T follicular helper cell (primary cell): ENCODE results near the gene WWP2.
"Not testable (repeated sequence)": the region's sequence is repeated elsewhere in the genome, so short reads cannot be mapped to it uniquely, and the experiment has no call there.

Experiments used
- DNase-seq: peaks from one replicate; pipeline ENCODE4 v3.0.0-alpha.2; 2020; ENCODE audit warnings: low read depth

WWP2 gene

DNA sequence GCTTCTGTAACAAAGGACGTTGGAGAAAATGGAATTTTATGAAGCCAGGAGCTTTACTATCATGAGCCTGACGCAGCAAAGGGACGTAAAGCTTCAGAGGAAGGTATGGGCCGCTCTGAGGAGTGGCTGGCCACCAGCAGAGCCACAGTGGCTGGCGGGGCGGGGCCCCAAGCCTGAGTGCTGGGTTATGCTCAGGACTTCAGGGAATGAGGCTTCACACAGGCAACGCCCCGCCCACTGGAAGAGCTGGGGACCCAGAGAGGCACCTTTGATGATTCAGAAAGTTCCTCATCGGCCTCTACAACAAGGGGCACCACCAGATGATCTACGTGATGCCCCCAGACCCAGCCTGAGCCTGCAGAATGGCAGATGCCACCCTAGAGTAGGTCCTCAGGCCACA lies 16.2 kb upstream of the WWP2 start:
- no peak for DNase-seq

DNA sequence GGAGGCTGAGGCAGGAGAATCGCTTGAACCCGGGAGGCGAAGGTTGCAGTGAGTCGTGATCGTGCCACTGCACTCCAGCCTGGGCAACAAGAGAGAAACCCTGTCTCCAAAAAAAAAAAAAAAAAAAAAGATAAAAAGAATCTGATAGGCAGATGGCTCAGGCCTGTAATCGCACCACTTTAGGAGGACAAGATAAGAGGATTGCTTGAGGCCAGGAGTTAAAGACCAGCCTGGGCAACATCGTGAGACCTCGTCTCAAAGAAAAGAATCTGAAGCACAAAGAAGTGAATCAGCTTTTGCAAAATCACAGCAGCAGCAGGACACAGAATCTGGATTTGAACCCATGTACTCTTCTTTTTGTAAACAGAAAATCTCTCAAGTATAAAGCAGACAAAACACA lies 15.0 kb upstream of the WWP2 start:
- DNase-seq = no peak

DNA sequence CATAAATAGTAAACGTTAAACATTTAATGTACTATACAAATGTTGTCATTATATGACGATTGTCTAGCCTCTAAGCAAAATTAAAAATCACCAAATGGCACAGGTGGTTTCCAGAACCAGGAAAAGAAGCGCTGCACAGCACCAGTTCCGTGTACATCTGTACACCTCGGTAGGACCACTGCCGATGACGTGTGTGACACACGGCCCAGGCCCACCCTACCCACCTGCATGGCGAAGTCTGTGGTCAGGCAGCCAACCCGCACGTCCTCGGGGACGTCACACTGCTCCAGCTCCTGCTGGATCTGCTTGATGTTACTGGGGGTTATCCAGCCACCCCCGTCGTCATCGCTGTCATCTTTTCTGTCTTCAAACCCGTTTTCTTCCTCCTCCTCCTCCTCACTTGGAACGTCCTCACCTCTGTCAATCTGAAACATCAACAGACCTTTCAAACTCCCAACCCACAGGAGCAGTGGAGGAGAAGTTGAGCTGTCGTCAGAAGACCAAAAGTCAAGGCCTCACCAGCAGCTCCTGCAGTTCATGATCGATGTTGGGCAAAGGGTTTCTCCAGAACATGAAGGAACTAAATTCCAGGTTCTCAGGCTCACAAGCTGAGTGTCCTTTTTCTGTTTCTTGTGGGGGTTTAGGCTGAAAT lies 13.3 kb upstream of the WWP2 start:
- no peak for DNase-seq

DNA sequence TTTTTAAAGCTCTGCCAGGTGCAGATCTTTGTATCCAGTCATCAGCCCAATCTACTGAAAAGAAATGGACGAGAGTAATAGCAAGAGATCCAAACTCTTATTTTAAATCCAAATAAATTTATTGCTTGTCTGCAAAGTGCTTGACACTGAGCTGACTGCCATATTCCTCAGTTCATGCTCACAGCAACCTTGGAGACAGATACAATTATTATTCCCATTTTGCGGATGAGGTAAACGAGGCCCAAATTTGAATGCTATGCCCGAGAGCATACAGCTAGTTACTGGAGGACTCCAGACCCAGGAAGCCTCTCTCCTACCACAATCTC lies 8.0 kb upstream of the WWP2 start:
- DNase-seq = no peak

DNA sequence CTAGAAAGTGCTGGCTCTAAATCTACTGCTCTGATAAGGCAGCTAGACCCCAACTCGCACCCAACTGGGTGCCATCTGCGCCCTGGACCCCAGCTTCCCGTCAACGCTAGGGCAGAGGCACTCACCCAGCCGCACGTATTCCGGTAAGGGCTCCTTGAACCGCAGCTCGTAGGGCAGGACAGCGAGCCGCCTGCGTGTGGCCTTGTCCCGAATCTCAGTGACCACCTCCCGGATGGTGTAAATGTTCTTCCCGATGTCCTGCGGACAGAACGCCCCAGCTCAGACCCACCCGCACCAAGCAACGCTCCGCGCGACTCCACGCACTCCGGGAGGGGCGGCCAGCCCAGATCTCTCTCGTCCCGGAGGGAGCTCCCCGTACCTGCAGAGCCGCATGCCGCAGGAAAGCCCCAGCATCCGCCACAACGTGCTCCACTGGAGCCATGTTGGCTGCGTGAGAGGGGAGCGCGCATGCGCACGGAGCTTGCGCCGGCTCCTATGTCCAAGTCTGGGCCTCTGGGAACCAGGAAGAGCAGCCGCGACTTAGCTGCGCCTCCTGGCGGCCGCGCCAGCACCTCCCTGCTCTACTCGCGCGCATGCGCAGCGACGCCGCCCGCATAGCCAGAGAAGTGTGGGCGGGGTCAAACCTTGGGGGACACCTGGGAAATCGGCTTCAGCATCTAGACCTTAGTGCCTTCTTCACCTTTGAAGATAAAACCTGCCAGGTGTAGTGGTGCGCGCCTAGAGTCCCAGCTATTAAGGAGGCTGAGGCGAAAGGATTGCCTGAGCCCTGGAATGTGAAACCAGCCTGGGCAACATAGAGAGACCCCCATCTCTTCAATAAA lies 7.4 kb upstream of the WWP2 start, which contains the start of gene NOB1:
Gene NOB1 (minus strand): TSS at position 458 of the 842 bp plus-strand sequence. CDS start 16 bp downstream, at position 442.
- peak; percentile 95 for DNase-seq

DNA sequence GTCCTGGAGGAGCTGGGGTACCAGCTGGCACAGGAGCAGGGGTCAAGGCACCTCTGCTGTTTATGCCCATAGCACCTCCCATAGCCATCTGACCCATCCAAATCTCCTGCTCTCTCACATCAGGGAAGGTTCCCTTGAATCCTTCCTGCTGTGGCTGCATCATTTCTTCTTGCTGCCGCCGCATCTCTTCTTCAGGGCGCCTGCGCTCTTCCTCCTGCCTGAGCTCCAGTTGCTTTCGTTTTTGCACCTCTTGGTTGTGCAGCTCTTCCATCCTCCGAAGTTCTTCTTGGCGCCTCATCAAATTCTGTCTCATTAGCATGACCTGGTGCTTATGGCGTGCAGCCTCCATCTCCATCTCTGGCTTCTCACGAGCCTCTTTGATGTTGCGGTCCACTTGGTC lies 5.4 kb upstream of the WWP2 start:
- DNase-seq = no peak

DNA sequence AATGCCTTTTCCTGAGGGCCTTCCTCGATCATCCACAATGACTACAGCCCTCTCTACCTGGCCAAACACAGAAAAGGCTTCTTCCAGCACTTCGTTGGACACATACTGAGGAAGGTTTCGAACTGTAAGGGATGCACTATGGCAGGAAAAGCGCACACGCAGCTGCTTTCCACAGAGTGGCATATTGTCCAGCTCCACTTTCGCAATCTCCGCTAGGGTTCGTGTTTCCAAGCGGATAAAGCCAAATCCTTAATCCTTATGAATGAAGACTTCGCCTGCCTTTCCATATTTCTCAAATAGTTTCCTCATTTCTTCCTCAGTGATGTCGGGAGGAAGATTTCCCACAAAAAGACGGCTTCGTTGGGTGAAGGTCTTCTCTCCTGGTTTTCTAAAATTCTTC lies 4.8 kb upstream of the WWP2 start:
- DNase-seq = not testable (repeated sequence)

DNA sequence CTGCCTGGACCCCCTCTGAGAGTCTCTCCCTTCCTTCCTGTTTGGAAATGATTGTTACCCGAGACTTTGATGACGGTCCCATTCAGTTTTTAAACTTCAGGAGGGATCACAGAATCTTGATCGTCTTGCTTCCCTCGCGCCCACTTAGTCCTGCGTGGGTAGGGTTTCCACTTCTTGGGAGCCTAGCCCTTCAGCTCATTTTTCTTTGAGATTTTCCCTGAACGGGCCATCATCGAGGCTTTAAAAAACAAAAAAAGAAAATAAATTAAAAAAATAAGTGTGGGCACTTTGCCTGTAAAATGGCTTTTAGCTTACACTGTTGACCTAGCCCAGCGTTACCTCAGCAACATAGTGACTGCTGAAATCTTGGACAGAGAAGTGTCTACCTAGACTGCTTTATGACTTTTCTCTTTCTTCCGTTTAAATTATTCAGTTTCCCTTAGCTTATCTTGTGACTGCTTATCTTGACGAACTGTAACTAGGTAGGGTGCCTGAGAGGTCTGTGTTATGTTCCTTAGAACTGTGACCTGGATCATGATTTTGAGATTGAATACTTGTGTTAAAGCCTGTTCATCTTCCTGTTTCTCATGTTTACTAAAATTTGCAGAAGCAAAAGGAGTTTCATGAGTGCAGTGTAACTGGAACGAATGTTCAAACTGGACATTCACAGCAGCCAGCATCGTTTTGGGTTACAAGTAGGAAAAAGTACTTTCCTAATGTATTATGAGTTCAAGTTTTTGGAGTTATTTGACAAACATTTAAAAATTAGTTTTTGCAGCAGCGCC lies 874 bp downstream of the WWP2 start:
- DNase-seq = no peak

DNA sequence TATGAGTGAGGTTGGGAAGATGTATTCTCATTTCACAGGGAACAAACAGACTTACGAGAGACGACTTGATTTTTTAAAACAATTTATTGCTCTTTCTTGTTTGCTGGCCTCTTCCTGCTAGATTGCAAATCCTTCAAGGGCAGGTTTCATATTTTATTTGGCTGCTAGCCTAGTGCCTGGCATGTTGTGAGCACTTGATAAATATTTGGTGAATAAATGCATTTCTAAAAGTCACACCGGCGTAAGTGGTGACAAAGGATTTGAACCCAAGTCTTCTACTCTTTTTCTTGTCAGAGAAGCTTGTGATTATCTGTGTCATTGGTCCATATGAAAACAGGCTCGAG lies 1.4 kb downstream of the WWP2 start:
- DNase-seq = no peak

DNA sequence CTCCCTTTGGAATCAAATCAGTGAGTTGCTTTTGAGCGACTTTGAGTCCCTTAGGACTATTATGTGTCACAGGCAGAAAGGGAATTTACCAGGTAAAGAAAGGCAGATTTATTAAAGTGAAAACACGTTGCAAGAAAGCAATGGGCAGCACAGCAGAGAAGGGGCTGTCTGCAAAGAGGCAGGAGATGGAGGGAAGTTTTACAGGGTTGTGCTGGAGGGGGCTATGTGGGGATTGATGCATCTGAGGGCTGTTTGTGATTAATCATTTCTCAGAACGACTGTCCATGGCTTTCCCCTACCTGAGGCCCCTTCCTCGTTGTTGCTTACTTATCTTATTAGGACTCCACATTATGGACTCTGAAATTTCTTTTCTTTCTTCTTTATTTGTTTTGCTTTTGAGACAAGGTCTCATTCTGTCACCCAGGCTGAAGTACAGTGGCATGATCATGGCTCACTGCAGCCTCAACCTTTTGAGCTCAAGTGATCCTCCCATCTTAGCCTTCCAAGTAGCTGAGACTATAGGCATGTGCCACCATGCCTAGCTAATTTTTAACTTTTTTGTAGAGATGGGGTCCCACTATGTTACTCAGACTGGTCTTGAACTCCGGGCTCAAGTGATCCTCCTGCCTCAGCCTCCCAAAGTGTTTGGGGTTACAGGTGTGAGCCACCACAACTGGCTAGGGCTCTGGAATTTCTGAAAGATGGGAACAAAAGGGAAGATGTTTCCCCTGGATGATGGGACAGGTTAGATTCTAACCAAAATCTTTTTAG lies 5.5 kb downstream of the WWP2 start:
- no peak for DNase-seq

DNA sequence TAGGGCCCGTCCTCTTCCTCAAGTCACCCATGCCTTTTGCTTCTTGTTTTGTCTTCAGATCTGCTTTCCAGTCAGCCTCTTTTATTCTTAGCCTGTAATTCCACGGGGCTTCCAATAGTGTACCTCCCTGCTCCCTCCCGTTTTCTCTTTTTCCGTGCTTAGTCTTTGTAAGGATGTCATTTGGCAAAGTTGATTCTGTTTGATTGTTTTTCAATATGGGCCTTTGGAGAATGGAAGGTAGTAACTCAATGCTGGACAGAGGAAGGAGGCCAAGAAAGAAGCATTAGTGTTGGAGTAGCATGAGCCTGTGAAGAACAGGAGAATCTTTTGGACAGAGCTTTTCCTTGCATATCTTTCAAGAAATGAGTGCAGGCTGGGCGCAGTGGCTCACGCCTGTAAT lies 6.5 kb downstream of the WWP2 start:
- DNase-seq = no peak

DNA sequence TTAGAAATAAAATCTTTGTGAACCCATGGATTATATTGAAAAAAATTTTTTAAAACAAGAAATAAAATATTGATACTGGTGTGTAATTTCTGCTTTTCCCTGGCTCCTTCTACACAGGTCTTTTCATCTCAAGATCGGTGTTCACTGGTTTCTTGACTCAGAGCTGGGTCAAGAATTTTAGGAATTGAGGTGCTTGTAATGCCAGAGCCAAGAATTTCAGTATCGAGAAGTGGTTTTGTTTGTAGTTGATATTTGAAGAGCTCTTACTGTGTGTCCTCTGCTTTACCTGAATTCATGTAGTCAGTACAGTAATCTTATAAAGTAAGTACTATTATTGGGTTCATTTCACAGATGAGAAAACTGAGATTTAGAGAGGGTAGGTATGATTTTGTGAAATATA lies 7.3 kb downstream of the WWP2 start:
- no peak for DNase-seq

DNA sequence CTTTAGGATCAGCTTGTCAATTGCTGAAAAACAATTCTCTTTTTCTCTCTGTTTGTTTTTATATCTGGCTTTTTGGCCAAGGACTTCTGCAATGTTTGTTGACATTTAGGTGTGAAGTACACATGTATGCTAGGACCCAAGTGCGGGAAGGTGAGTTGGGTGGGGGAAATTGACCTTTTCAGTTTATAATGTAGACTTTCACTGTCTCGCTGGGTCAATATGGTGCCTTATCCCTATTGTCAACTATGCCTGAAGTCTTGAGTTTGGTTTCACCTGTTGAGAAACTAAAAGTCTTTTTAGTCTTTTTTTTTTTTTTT lies 9.5 kb downstream of the WWP2 start:
- DNase-seq = no peak

DNA sequence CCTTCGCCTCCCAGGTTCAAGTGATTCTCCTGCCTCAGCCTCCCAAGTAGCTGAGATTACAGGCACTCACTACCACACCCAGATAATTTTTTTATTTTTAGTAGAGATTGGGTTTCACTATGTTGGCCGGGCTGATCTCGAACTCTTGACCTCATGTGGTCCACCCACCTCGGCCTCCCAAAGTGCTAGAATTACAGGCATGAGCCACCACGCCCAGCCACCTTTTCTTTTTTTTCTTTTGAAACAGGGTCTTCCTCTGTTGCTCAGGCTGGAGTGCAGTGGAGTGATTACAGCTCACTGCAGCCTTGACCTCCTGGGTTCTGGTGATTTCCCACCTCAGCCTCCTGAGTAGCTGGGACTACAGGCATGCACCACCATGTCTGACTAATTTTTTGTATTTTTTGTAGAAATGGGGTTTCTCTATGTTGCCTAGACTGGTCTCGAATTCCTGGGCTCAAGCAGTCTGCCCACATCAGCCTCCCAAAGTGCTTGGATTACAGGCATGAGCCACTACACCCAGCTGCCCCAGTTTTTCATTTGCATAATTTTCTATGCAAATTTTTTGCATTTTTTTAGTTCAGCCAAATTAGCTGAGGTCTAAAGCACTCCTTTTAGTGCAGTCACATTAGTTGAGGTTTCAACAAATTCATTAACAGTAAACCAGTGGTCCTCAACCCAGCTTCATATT lies 11.3 kb downstream of the WWP2 start:
- no peak for DNase-seq

DNA sequence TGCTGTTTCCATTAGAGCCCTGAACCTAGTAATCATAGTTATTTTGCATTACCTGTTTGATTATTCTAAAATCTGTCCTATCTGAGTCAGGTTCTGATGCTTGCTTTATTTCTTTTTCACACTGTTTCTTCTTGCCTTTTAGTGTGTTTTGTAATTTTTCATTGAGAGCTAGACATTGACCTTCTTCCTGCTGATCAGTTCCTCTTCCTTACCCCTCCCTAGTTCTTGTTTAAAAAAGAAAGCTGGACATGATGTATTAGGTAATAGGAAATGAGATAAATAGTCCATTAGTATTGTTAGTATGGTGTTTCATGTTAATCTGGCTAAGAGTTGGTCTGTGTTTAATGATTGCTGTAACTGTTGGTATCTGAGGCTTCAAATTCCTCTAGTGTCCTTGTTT lies 13.4 kb downstream of the WWP2 start:
- no peak for DNase-seq

DNA sequence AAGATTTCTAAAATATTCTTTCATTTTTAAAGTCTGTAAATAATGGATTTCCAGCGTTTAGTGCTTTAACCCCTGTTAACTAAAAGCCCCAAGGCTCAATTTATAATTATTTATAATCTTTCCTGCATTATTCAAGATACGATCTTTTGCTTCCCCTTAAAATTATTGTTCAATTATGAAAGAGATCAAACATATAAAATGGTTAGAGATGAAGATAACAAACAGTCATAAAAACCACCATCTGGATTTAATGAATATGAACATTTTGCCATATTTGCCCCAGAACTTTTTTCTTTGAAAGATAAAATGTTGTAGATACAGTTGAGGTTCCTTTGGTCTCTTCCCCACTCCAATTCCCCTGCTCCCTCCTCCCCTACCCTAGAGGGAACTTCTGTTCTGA lies 17.6 kb downstream of the WWP2 start:
- DNase-seq = no peak

DNA sequence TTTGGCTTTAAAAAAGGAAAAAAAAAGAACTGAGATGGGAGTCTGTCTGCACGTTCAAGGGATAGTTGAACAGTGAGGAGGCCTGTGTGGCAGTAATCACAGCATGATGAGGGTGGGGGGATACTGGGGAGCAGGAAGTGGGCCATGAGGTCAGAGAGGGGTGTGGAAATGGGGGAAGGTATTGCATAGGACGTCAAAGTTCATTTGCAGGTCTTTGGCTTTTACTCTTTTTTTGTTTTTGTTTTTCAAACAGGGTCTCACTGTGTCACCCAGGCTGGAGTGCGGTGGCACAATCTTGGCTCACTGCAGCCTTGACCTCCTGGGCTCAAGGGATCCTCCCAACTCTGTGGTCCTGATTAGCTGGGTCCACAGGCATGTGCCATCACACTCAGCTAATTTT lies 19.0 kb downstream of the WWP2 start:
- DNase-seq = no peak

DNA sequence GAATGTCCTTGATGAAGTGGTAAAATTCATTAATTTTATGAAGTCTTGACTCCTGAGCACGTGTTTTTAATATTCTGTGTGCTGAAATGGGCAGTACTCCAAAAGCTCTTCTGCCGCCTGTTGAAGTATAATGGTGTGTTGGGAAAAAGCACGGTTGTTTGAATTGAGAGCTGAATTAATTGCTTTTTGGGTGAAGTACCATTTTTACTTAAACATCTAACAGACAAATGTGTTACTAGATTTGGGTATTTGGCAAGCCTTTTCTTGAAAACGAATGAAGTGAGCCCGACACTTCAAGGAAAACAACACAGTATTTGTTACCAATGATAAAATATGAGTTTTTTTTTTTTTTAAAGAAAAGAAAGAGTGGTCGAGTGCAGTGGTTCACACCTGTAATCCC lies 22.5 kb downstream of the WWP2 start:
- DNase-seq = no peak

DNA sequence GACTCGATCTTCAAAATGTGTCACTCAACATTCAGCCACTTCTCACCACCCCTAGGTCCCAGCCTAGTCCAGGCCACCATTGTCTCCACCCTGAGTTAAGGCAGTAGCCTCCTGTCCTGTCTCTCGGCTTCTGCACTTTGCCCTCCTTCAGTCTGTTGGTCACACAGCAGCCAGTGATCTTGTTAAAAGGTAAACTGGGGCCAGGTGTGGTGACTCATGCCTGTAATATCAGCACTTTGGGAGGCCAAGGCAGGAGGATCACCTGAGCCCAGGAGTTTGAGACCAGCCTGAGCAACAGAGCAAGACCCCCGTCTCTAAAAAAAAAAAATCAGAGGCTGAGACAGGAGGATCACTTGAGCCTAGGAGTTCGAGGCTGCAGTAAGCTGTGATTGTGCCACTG lies 25.8 kb downstream of the WWP2 start:
- DNase-seq = no peak

DNA sequence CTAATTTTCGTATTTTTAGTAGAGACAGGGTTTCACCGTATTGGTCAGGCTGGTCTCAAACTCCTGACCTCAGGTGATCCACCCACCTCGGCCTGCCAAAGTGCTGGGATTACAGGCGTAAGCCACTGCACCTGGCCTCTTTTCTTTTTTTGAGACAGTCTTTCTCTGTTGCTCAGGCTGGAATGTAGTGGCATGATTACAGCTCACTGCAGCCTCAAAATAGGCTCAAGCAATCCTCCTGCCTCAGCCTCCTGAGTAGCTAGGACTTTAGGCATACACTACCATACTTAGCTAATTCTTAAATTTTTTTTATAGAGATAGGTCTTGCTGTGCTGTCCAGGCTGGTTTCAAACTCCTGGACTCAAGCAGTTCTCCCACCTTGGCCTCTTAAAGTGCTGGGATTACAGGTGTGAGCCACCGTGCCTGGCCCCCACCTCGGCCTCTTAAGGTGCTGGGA lies 29.3 kb downstream of the WWP2 start:
- not testable (repeated sequence) for DNase-seq

DNA sequence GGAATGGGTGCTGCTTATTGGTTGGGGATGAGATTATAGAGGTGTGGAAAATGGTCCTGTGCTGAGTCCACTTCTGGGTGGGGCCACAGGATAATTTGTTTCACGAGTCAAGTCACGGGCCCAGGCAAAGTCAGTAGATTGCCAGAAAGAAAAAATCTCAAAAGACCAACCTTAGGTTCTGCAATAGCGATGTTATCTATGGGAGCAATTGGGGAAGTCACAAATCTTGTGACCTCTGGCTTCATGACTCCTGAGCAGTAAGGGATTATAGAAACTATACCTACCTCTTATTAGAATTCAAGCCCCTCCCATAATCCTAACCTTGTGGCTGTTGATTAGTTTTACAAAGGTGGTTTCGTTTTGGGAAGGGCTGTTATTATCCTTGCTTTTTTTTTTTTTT lies 31.4 kb downstream of the WWP2 start:
- no peak for DNase-seq

DNA sequence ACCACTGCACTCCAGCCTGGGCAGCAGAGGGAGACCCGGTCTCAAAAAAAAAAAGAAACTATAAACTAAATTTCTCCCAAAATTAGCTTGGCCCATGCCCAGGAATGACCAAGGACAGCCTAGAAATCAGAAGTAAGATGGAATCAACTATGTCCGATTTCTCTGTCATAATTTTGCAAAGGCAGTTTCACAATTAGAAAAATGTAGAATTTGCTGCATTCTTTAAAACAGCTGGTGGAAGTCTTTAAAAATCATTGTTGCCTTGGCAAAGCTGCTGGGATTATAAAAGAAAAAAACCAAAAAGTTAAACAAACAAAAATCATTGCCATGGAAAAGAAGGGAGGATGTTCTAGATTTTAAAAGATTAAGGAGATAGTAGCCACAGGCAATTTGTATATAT lies 32.4 kb downstream of the WWP2 start:
- no peak for DNase-seq
